Measurements from ENCODE around the gene SLC13A5.
A peak's percentile ranks its signal among the peaks of the same experiment; 100 is the strongest.

The SLC13A5 gene

GRCh38 chr17:6684460-6684783, 28.7 kb downstream of the SLC13A5 start:
- no peak for DNase-seq (ENCODE audit: low read depth in 3 of 3, low spot score in 1 of 3)

- DNase-seq (ENCODE audit: low read depth in 3 of 3, low spot score in 1 of 3) = no peak
Measured at GRCh38 chr17:6683730-6684459, 29.3 kb downstream of the SLC13A5 start.

- DNase-seq (ENCODE audit: low read depth in 3 of 3, low spot score in 1 of 3) = no peak
Measured at GRCh38 chr17:6683081-6683684, 30.0 kb downstream of the SLC13A5 start.

- no peak for DNase-seq (ENCODE audit: low read depth in 3 of 3, low spot score in 1 of 3)
Measured at GRCh38 chr17:6682339-6682738, 30.8 kb downstream of the SLC13A5 start.

DNA sequence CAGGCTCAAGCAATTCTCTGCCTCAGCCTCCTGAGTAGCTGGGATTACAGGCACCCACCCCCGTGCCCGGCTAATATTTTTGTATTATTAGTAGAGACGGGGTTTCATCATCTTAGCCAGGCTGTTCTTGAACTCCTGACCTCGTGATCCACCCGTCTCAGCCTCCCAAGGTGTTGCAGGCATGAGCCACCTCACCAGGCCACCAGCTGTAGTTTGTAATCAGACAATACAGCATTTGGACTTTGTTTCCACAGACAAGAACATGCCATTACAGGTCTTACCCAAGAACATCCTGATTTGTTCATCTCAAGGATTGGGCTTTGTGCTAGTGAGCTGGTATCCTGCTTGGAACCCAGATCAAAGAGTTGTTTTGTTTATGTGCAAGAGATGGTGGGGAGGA, 31.5 kb downstream of the SLC13A5 start:
- no peak for DNase-seq (ENCODE audit: low read depth in 3 of 3, low spot score in 1 of 3)

DNA sequence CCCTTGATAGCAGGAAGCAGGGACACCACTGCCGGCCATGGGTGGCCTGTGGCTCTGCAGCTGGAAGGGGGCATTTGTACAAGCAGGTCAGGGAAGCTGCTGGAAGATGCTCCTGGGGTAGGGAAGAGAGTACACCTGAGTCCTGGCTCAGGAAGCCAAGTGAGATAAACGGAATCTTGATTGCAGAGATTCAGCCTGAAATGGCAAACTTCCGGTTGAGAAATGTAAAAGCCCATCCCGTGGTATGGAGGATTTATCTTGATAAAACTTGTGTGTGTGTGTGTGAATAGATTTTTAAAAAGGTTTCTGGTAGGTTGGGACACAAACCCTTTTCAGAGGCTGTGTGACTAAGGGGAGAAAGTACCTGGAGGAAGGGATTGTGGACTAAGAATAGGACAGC, 32.0 kb downstream of the SLC13A5 start:
- DNase-seq (ENCODE audit: low read depth in 3 of 3, low spot score in 1 of 3) = no peak

DNA sequence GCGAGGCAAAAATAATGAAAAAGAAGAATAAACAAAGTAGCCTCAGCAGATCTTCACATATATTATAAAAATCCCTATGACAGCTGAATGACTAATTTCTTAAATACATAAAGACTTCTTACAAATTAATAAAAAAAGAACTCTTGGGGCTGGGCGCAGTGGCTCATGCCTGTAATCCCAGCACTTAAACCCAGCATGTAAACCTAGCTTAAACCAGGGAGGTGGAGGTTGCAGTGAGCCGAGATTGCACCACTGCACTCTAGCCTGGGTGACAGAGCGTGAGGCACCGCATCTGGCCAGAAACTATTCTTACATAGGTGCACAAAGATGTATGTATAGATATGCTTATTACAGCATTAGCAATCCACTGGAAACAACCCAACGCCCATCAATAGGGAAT, 33.9 kb downstream of the SLC13A5 start:
- no peak for DNase-seq (ENCODE audit: low read depth in 3 of 3, low spot score in 1 of 3)

DNA sequence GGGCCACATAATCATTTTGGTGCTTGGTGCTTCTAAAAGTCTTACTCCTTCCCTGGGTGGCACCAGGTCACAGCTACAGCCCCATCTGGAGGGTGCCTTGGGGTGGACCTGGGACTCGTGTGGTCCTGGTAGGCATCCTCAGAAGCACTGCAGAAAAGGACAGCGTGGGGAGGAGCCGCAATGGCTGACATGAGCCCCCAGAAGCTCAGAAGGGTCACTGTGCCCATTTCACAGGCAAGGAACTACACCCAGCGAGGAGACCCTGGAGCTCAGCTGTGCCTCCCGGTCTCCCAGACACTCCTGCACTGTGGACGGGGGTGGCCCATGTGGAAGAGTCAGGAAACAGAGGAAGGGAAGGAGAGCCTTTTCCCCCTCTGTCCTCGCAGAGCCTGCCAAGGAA, 35.2 kb downstream of the SLC13A5 start:
- no peak for DNase-seq (ENCODE audit: low read depth in 3 of 3, low spot score in 1 of 3)

DNA sequence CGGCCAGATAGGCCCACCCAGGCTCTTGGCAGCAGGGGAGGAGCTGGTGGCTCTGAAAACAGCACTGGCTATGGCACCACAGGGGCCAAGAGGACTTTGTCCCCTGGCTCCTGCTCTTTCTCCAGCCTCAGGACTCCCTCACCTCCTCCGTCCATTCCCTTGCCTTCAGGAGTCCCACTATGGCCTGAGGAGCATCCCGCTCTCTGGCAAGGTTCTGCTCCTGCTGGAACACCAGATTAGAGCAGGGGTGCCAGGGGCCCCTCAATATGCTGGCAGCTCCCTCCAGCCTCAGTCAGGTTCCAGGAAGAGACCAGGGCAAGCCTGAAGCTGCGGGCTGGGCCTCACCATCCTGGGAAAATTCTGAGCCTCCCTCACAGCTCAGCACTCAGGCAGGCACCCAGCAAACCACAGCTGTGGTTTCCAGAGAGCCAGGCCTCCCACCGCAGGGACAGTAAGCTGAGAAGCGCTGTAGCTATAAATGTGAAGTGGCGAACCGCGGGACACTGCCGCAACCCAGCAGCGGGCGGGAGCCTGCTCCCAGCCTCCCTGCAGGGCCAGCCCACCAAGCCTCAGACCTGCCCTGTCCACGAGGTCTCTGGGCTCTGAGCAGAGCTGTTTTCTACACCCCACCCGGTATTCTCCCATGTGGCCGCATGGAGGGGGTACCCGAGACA, 35.9 kb downstream of the SLC13A5 start:
- DNase-seq (ENCODE audit: low read depth in 3 of 3, low spot score in 1 of 3) = no peak

DNA sequence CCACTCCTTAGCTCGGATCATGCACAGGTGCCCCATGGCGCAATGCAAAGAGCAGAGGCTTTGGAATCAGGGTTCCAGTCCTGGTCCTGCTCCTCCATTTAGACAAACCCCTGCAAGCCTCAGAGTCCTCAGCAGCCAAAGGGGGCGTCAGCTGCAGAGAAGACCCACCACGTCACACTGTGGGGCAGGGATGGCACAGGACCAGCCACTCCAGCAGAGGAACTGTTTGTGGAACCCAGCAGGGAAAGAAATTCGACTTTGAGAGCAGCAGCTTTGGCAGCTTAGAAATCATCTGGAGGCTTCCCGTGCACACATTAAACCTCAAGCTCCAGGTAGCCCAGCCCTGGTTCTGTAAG, 36.4 kb downstream of the SLC13A5 start:
- no peak for DNase-seq (ENCODE audit: low read depth in 3 of 3, low spot score in 1 of 3)

- no peak for DNase-seq (ENCODE audit: low read depth in 3 of 3, low spot score in 1 of 3)
Measured at GRCh38 chr17:6675201-6675825, 37.9 kb downstream of the SLC13A5 start.

- no peak for DNase-seq (ENCODE audit: low read depth in 3 of 3, low spot score in 1 of 3)
Measured at GRCh38 chr17:6674586-6674985, 38.6 kb downstream of the SLC13A5 start.

- DNase-seq (ENCODE audit: low read depth in 3 of 3, low spot score in 1 of 3) = no peak
Measured at GRCh38 chr17:6671431-6671830, 41.7 kb downstream of the SLC13A5 start.

GRCh38 chr17:6670999-6671398, 42.2 kb downstream of the SLC13A5 start:
- DNase-seq (ENCODE audit: low read depth in 3 of 3, low spot score in 1 of 3) = no peak

DNA sequence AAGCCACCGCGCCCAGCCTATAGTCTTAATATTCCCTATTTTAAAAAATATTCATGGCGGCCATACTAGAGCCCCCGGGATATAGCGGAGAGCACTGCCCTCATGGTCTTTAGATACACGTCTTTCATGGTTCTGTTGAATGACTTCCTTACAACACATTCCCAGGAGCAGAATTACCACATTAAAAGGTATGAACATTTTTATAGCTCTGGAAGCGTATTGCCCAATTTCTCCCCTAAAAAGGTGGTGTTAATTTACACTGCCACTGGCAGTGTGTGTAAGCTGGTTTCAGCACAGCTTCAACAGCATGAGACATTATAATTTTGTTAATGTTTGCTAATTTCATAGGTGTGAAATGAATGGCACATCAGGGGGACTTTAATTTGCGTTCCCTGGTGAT, 42.6 kb downstream of the SLC13A5 start:
- no peak for DNase-seq (ENCODE audit: low read depth in 3 of 3, low spot score in 1 of 3)

- no peak for DNase-seq (ENCODE audit: low read depth in 3 of 3, low spot score in 1 of 3)
Measured at GRCh38 chr17:6669479-6670212, 43.5 kb downstream of the SLC13A5 start.

DNA sequence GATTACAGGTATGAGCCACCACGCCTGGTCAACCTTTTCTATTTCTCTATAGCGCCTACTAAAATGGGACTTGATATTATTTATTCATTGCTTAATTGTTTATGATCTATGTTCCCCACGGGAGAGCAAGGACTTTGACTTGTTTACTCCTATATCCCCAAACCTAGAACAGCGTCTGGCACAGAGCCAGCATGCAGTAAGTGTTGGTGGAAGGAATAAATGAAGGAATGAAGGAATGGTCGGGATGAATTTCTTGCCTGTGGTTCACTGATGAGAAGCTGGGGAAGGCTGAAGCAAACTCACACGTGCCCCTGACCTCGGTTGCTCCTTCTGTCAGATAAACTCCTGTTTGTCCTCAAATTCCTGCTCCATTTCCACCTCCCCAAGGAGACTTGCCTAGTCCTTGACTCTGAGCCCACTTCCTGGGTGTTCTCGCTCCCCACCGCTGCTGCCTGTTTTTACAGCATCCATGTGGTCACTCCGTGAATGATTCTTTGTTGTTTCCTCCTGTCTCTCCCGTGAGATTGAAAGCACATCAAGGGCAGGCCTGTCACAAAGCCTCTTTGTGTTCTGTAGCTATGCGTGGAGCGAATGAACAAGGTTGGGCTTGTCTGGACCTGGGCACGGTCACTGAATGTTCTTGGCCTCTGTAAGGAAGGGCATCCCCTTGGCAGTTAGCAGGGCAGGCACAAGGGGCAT, 44.3 kb downstream of the SLC13A5 start:
- no peak for DNase-seq (ENCODE audit: low read depth in 3 of 3, low spot score in 1 of 3)

DNA sequence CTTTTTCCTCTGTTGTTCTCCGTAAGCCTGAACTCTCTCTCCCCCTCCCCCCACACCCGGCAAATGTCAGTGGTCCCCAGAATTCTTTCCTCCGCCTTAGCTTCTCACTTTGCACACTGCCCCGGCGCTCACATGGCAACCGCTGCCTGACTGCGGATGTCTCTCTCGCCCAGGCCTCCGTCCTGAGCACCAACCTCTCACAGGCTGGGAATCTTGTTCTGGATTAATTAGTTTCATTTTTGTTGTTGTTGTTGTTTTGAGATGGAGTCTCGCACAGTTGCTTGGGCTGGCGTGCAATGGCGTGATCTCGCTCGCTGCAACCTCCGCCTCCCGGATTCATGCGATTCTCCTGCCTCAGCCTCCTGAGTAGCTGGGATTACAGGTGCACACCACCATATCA, 45.0 kb downstream of the SLC13A5 start:
- no peak for DNase-seq (ENCODE audit: low read depth in 3 of 3, low spot score in 1 of 3)

- no peak for DNase-seq (ENCODE audit: low read depth in 3 of 3, low spot score in 1 of 3)
Measured at GRCh38 chr17:6667516-6667915, 45.7 kb downstream of the SLC13A5 start.

DNA sequence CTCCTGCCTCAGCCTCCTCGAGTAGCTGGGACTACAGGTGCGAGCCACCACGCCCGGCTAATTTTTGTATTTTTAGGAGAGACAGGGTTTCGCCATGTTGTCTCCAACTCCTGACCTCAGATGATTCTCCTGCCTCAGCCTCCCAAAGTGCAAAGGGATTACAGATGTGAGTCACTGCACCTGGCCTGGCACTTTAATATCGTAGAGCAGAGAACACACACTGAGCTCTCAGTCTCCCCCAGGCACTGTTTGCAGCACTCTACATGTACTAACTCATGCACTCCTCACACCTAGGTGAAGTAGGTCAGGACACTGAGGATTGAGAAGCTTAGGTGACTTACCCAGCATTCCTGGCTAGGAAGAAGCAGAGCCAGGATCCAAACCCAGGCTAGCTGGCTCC, 46.6 kb downstream of the SLC13A5 start:
- DNase-seq (ENCODE audit: low read depth in 3 of 3, low spot score in 1 of 3) = no peak

DNA sequence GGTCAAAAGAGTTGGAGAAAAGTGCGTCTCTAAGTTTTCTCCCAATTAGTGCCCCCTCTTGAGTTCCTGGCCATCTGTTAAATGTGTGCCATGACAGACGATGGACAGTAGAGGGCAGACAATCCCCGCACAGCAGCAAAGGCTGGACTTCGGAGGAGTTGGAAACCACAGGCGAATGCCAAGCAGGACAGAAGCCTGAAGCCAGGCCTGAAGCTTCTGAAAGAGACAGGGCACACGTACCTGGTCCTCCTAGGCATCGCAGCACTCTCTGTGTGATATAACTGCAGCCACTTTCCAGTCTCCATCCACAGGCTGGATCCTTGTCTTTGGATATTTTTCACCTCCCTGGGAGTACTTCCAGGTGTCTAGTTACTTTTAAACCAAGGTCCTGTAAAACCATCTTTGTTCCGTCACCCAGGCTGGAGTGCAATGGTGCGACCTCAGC, 47.1 kb downstream of the SLC13A5 start:
- peak in 1 of 3 donors; percentile 15 for DNase-seq (ENCODE audit: low read depth in 3 of 3, low spot score in 1 of 3)

All from stimulated activated CD4-positive, alpha-beta T cell treated with anti-CD3 and anti-CD28 coated beads, TNF-alpha, amount 100 ng/mL, for 1 hour (primary cell).